NCI-H510A (cell line): Measurements from ENCODE around the gene SNCG.
"Not testable (repeated sequence)": the region's sequence is repeated elsewhere in the genome, so short reads cannot be mapped to it uniquely, and the experiment has no call there.

Experiments used
- DNase-seq: peaks from one replicate; lab custom pipeline; 2025; lab: John Stamatoyannopoulos, UW

The SNCG gene

GRCh38 chr10:86978457-86978856 is 20.1 kb downstream of the SNCG start:
- DNase-seq = not testable (repeated sequence)

GRCh38 chr10:86979296-86979818 is 21.0 kb downstream of the SNCG start:
- DNase-seq = no peak

- DNase-seq = no peak
Measured at GRCh38 chr10:86979977-86980448, 21.6 kb downstream of the SNCG start.

- not testable (repeated sequence) for DNase-seq
Measured at GRCh38 chr10:86981020-86981419, 22.6 kb downstream of the SNCG start.

GRCh38 chr10:86981716-86982115 is 23.3 kb downstream of the SNCG start:
- no peak for DNase-seq

- DNase-seq = not testable (repeated sequence)
Measured at GRCh38 chr10:86984498-86984897, 26.1 kb downstream of the SNCG start.

- no peak for DNase-seq
Measured at GRCh38 chr10:86988520-86988919, 30.1 kb downstream of the SNCG start.

- not testable (repeated sequence) for DNase-seq
Measured at GRCh38 chr10:86991362-86991761, 33.0 kb downstream of the SNCG start.

GRCh38 chr10:86992456-86992855 is 34.1 kb downstream of the SNCG start:
- no peak for DNase-seq

GRCh38 chr10:86992929-86993328 is 34.5 kb downstream of the SNCG start:
- DNase-seq = no peak

GRCh38 chr10:86999802-87000403 is 41.5 kb downstream of the SNCG start:
- not testable (repeated sequence) for DNase-seq

GRCh38 chr10:87000491-87000890 is 42.1 kb downstream of the SNCG start:
- DNase-seq = no peak

- DNase-seq = not testable (repeated sequence)
Measured at GRCh38 chr10:87007124-87007523, 48.7 kb downstream of the SNCG start.

GRCh38 chr10:87007674-87008073 is 49.3 kb downstream of the SNCG start:
- not testable (repeated sequence) for DNase-seq

- DNase-seq = not testable (repeated sequence)
Measured at GRCh38 chr10:87008303-87008702, 49.9 kb downstream of the SNCG start.

GRCh38 chr10:87009134-87009696 is 50.8 kb downstream of the SNCG start:
- DNase-seq = not testable (repeated sequence)
